GM12872 (cell line): ENCODE measurements around the gene KRT8.

Source experiments
- TF ChIP-seq, protein P1 (sequence below): IDR thresholded peaks from 3 replicates; pipeline ENCODE4 v1.5.1; 2011; ENCODE audit warnings: low read depth, mild to moderate bottlenecking, low read length, moderate library complexity; ENCODE audit not compliant: insufficient read depth

Gene KRT8

DNA sequence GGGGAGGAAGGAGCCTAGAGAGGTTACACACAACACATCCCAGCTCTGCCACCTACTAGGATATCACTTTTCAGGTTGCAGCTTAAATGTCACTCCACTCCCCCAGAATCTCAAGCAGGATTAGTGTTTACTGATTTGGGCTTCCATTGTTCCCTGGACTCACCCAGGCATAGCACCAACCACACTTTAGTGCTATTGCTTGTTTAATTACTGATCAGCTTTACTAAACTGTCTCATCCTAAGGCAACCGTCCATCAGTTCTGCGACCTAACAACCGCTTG lies 38.0 kb upstream of the KRT8 start:
- TF ChIP-seq, protein P1, sequence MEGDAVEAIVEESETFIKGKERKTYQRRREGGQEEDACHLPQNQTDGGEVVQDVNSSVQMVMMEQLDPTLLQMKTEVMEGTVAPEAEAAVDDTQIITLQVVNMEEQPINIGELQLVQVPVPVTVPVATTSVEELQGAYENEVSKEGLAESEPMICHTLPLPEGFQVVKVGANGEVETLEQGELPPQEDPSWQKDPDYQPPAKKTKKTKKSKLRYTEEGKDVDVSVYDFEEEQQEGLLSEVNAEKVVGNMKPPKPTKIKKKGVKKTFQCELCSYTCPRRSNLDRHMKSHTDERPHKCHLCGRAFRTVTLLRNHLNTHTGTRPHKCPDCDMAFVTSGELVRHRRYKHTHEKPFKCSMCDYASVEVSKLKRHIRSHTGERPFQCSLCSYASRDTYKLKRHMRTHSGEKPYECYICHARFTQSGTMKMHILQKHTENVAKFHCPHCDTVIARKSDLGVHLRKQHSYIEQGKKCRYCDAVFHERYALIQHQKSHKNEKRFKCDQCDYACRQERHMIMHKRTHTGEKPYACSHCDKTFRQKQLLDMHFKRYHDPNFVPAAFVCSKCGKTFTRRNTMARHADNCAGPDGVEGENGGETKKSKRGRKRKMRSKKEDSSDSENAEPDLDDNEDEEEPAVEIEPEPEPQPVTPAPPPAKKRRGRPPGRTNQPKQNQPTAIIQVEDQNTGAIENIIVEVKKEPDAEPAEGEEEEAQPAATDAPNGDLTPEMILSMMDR: no peak

- TF ChIP-seq, protein P1: no peak
These were observed 37.4 kb upstream of the KRT8 start for GRCh38 chr12:52942066-52942900.

- TF ChIP-seq, protein P1: no peak
These were observed 24.7 kb upstream of the KRT8 start for GRCh38 chr12:52929538-52929937.

DNA sequence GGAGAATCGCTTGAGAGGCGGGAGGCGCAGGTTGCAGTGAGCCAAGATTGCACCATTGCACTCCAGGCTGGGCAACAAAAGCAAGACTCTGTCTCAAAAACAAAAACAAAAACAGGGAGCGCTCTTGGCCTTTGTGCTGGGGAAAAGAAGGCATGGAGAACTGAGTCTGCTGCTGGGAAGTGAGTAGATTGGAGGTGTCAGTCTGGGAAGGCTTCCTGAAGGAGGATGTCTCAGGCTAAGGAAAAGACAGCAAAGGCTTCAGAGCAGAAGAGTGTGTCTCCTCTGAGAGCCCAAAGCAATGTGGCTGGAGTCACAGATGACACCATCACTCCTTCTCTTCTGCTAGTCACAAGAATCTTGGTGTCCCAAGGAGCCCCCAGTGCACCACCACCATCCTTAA lies 23.1 kb upstream of the KRT8 start:
- TF ChIP-seq, protein P1: no peak

GRCh38 chr12:52926596-52927234 lies 21.8 kb upstream of the KRT8 start:
- TF ChIP-seq, protein P1: no peak

GRCh38 chr12:52925717-52926595 lies 21.1 kb upstream of the KRT8 start:
- TF ChIP-seq, protein P1: no peak

GRCh38 chr12:52924764-52925716 lies 20.2 kb upstream of the KRT8 start:
- TF ChIP-seq, protein P1: no peak
